Renal pelvis (tissue), 4 donors: ENCODE results near the gene TOPBP1. TPM values are rescaled to one million over a fixed set of nuclear protein-coding genes. Genes with fewer than 3 reads are reported as not detected.
"Not testable (repeated sequence)": the region's sequence is repeated elsewhere in the genome, so short reads cannot be mapped to it uniquely, and the experiment has no call there.

Experiments
- DNase-seq: peaks from one replicate; pipeline ENCODE4 v3.0.0-alpha.2; 2013
- polyA plus RNA-seq, 3 donors: library from polyadenylated mRNA; unstranded; fragments of 120-200 nt; gene quantifications; one replicate each; pipeline ENCODE4 v1.2.1, GENCODE V29; 2013; ENCODE audit not compliant: insufficient read length in 3 of 3

Gene TOPBP1
- polyA plus RNA-seq, 3 donors = 40.2 to 45.7 (median 42.0) TPM

DNA sequence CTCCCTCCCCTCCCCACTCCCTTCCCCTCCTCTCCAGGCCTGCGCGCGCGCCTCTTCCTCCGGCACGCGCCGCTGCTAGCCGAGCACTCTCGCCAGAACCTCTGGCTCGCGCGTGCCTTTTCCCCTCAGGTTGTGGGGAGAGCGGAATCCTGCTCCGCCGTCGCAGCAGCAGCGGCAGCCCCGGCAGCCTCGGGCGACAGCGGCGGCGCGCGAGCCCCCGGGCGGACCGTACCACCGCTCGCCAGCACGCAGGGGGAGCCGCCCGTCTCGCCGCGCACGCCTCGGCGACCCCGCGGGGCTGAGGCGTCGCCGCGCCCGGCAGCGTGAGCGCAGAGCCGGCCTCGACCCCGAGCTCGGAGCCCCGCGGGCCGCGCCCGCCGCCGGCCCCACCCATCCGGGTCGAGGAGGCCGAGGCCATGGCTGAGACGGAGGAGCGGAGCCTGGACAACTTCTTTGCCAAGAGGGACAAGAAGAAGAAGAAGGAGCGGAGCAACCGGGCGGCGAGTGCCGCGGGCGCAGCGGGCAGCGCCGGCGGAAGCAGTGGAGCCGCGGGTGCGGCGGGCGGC, 88.0 kb downstream of the TOPBP1 start, which contains the start of gene CDV3:
TSS of gene CDV3 (plus strand) at position 58 of the 566 bp plus-strand sequence. CDS start at position 417, 359 bp downstream.
- no peak for DNase-seq

DNA sequence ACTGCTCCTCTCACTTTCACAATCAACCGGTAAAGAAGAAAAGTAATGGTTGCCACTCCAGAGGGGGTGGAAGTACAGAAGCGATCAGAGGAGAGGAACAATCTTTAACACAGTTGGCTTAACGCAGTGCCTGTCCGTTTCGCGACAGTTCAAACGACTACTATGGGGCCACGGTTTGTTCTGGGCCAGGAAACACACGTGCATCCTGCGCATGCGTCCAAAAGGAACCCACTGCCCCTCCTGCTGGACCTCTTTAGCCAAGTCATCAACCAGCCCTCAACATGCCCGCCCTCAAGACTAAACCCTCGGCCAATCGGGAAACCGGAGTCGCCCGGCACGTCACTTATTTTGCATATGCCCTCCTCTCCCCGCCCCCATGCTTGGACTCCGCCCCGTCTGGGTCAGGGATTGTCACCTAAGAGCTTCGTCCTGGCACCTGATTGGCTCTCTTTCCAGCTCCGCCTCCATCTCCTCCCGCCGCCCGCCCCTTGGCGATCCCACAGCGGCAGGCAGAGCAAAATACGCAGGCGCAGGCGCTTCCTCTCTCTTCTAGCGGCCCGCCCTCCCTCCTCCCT, 88.6 kb downstream of the TOPBP1 start:
- DNase-seq = peak; percentile 100

DNA sequence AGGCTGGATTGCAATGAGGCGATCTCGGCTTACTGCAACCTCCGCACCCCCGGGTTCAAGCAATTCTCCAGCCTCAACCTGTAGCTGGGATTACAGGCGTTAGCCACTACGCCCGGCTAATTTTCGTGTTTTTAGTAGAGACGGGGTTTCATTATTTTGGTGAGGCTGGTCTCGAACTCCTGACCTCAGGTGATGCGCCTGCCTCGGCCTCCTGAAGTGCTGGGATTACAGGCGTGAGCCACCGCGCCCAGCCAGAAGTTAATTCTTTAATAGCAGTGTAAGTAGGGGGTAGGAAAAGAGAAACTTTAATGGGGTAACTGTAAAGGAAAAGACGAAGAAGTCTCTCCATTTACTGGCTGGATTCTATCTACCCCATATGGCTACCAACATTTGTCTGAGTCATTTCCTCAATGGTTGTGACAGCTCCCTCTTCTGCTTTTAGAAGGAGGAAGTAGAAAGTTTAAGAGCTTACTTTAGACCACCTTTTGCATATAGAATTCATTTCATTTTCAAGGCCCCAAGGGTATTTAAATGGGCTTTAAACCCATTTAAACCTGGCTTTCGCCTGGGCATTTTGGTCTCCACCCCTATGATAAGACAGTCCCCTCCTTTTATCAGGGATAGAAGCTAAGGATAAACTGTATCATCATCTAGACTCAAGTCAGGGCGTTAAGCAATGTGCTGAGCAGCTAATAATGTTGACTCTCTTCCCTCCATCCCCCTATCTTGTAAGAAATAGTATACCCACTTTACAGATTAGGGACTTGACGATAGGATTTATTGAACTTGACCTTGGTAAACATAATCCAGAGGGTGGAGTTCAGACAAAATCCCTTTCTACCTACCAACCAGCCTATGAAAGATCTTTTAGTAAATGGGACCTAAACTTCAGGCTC, 89.3 kb downstream of the TOPBP1 start:
- DNase-seq = no peak

DNA sequence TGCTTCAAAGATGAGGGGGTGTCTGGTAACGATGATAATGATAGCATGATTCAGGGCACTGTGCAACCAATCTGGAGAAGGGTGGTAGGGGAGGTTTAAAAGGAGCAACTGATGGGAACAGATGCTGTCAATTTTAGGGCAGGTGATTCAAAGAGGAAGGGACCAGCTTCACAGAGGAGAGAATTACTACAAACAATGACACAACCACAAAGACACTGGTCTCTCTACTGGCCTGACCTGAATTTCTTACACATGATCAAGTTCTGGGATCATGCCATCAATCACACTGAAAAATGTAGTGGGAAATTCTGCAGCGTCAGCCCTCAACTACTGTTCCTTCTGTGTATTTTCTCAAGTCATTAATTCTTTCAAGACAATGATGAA, 90.8 kb downstream of the TOPBP1 start:
- no peak for DNase-seq

DNA sequence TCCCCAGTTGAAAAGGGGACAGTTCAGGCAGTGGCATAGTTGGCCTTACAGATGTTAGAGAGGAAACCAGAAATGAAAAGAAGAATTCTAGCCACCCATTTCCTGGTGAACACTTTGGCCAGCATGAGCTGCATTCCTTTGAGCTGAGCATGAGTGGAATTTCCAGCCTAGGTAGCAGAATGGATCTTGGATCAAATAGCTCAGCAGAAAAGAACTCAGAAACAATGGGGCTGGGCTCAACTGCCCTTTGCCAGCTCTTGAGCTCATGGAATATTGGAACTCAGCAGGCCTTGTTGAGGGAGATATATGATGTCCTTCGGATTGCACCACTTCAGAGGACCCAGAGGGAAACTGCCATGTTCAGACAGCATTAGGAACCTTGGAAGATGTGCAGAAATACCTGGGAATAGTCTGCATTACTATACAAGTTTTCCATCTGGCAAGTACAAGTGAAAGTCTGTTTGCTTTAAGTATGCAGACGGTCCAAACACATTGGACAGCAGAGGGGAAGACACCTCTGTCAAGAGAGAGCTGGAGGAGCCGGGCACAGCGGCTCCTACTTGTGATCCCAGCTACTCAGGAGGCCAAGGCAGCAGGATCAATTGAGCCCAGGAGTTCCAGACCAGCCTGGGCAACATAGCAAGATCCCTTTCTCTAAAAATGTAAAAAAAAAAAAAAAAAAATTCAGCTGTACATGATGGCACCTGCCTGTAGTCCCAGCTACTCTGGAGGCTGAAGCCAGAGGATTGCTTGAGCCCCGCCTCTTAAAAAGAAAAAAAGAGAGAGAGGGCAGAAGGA, 91.4 kb downstream of the TOPBP1 start:
- no peak for DNase-seq

DNA sequence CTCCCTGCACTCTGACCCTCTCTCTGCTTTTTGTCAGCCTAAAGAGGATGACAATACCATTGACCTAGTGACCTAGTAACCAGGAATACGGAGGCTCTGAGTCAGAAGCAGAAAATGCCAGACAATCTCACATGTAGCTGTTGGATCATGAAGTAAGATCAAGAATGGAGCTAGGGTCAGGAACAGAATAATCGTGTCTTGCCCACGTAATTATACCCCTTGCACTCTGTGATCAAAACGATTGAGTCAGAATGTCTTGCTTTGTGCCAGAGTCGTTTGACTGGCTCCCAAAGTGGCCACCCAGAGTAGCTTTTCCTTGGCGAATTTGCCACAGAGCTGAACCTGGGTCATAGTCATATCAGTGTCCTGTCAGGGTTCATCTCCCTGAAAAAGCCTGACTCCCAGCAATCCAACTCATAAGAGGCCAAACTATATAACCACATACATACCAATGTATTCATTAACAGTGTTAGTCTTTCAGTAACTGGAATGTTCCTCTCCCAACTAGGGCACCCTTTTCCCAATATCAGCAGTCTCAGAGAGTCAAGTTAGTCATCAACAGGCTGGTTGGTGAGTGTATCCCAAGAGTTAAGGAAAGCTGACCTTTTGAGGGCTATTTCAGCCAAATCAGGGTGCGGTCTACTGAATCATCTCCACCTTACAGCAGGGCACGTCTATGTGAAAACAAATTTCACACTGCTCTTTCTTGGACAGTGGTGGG, 93.3 kb downstream of the TOPBP1 start:
- no peak for DNase-seq

DNA sequence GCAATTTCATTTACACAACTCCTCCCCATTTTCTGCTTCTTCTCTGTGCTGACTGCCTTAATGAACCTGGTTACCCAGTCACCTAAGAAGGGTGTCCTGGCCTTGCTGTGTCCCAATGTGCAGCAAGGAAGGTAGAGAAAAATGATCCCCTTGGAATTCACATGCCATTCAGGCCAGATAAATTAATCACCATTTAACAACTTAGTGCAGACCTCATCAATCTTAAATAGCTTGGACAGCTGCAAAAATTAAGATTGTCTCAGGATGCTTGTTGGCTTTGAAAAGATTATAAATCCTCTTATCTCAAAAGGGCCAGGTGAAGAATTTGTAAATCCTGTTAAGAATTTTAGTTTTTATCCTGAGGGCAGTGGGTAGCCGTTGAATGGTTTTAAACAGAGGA, 97.9 kb downstream of the TOPBP1 start:
- DNase-seq = no peak

DNA sequence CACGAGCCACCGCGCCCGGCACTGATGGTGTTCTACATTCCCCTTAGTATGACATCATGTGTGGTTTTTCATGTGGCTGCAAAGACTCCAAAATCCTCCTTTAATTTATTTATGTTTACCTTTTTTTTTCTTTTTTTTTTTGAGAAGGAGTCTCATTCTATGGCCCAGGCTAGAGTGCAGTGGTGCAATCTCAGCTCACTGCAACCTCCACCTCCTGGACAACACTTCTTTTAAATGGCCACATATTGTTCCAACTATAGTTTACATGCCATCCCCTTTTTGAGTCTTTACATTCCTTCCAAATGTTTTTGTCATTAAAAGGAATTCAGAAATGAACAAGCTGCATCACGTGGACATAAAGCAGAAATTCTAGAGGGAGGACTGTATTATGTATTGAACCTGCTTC, 98.6 kb downstream of the TOPBP1 start:
- DNase-seq = no peak

DNA sequence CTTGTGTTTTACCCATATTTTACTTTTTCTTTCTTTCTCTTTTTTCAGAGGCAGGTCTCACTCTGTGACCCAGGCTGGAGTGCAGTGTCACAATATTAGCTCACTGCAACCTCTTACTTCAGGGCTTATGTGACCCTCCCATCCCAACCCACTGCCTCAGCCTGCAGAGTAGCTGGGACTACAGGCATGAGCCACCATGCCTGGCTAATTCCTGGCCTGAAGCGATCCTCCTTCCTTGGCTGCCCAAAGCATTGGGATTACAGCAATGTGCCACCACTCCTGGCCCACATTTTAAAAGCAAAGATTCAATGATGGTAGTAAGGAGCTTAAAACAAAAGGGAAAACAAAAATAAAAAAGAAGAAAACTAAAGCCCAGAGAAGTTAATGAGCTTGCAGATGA, 99.4 kb downstream of the TOPBP1 start:
- DNase-seq = no peak

DNA sequence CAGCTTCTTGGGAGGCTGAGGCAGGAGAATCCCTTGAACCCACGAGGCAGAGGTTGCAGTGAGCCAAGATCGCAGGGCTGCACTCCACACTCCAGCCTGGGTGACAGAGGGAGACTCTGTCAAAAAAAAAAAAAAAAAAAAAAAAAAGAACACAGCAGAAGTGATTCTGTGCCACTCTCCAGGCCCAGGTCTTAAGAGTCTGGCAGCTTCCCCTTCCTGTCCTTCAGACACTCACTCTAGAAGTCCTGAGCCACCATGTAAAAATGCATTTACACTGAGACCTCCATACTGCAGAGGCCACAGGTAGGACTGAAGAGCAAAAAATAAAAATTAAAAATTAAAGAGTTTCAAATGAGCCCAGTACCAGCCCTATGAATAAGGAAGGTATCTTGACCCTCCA, 100.1 kb downstream of the TOPBP1 start:
- no peak for DNase-seq

DNA sequence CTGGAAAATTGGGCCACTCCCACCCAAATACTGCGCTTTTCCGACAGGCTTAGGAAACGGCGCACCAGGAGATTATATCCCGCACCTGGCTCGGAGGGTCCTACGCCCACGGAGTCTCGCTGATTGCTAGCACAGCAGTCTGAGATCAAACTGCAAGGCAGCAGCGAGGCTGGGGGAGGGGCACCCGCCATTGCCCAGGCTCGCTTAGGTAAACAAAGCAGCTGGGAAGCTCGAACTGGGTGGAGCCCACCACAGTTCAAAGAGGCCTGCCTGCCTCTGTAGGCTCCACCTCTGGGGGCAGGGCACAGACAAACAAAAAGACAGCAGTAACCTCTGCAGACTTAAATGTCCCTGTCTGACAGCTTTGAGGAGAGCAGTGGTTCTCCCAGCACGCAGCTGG, 110.2 kb downstream of the TOPBP1 start:
- DNase-seq = not testable (repeated sequence)

Other genes starting within 250 kb of the TOPBP1 start
- 100 to 1,000 TPM; 119 to 130 (median 126) TPM for gene CDV3, start 88.3 kb downstream of the TOPBP1 start, polyA plus RNA-seq
- gene TF, start 84.5 kb upstream of the TOPBP1 start, polyA plus RNA-seq = 1 to 10 TPM; 5.8 to 7.9 (median 7.0) TPM
- gene SRPRB, start 143.9 kb upstream of the TOPBP1 start, polyA plus RNA-seq = 10 to 100 TPM; 47.4 to 54.2 (median 53.1) TPM
- 10 to 100 TPM; 17.0 to 18.9 (median 18.4) TPM for gene RAB6B, start 233.9 kb upstream of the TOPBP1 start, polyA plus RNA-seq